ENCODE data around the gene TLCD2.
A peak's percentile ranks its signal among the peaks of the same experiment; 100 is the strongest.
"Not testable (repeated sequence)": the region's sequence is repeated elsewhere in the genome, so short reads cannot be mapped to it uniquely, and the experiment has no call there.

TLCD2 gene

DNA sequence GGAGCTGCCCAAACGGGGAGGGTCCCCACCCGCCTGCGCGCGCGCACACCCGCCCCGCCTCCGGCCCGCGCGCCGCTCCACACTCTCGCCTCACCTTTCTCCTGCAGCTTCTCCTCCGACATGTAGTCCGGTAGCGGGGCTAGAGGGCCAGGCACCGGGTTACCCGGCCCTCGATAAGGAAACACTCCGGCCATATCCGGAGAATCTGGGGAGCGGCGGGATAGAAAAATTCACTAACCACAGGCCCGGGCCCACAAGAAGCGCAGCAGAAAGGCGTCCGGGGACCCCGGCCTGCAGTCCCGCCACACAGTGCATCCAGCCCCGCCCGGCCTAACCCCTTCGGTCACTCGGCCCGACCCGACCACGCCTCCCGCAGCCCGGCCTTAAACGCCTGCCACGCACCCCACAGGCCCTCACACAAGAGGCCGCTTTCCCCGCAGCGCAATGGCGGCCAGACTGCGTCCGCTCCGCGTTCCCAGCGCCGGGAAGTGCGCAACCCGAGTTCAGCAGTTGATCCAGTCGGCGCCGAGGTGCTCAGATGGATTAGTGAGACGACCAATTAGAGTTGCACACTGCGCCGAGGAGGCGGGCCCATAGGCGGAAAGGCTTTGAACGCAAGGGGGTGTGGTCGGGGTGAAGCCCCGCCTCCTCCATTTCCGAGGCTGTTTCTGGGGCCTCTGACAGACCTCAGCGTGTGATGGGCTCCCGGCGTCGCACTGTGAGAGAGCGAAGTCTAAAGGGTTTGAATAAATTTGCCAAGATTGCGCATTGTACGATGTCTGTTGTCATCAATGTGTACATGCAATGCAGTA lies 25.6 kb downstream of the TLCD2 start, which contains the start of gene PRPF8:
TSS of gene PRPF8 (minus strand) at position 490 of the 812 bp plus-strand sequence. CDS start at position 194, 296 bp downstream.
- DNase-seq, result peak; percentile 98 to 99 (median 99)

DNA sequence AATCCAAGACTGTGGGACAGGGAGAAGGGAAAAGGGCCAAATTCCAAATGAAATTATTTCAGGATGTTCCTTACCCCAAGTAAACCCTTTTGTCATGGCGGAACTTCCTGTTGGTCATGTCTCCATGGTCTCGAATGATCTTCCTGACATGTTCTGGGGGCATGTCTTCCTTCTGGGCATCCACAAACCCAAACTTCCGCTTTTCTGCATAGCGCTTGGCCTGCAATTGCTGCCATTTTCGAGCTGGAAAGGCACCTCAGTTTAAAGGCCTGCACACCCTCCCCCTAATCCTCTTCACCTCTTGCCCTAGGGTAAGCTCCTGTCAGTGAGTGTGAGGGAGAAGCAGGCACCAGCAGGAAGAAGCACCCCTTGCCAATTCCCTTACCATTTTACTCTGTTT lies 26.7 kb downstream of the TLCD2 start:
- DNase-seq, result peak; percentile 53 to 69 (median 68)

DNA sequence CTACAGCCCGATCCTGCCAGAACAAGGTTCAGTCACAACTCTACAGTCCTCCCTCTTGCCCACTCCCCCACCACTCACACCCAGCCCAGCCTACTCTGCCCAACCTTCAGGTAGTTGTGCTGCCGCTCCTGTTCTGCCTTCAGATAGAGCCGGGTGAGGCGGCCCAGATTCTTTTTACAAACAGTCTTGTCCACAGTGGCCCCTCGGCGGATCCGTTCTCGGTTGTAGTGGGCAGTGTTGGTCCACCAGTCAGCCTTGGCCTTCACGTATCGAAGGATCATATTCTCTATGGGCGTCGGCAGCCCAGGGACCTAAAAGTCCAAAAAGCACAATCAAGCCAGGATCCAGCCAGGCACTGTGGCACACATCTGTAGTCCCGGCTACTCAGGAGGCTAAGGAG lies 33.8 kb downstream of the TLCD2 start:
- no peak for DNase-seq

DNA sequence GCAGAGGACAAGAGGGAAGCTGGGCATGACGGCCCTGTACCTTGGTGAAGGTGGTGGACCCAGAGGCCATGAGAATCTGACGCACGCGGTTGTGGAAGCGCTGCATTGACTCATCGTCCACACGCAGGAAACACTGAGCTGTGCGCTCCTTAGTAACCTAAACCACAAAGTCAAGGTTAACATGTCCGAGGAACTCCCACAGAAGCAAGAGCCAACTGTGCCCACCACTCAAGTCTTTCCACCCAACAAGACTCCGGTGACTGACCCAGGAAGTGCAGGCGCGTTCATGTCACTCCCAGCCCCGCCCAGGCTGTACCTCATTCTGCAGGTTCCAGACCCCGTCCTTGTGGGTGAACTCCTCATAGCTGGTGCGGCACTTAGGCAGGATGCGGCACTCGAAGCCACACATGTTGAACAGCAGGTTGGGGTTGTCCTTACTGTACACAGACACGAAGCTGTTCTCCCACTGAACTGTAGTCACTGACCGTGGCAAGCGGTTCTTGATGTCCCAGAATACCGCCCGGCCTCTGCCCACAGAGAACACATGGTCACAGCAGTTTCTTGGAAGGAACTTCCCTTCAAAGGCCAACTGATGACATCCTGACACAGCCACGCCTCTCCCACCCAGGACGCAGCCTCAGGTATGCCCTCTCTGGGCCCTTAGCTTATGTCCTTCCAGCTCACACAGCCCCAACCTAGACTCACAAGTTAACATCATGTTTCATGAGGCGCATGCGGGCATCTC lies 37.0 kb downstream of the TLCD2 start:
- DNase-seq, result peak in 3 of 4 experiments; percentile 26 to 41 (median 29)

DNA sequence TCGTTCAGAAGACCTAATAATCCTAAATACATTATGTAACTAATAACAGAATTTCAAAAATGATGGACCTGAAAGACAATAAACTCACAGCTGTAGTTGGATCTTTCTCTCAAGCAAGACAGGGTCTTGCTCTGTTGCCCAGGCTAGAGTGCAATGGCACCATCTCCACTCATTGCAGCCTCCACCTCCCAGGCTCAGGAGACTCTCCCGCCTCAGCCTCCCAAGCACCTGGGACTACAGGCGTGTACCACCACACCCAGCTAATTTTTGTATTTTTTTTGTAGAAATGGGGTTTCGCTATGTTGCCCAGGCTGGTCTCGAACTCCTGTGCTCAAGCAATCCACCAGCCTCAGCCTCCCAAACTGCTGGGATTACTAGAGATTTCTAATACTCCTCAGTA lies 46.2 kb downstream of the TLCD2 start:
- DNase-seq, result not testable (repeated sequence)

DNA sequence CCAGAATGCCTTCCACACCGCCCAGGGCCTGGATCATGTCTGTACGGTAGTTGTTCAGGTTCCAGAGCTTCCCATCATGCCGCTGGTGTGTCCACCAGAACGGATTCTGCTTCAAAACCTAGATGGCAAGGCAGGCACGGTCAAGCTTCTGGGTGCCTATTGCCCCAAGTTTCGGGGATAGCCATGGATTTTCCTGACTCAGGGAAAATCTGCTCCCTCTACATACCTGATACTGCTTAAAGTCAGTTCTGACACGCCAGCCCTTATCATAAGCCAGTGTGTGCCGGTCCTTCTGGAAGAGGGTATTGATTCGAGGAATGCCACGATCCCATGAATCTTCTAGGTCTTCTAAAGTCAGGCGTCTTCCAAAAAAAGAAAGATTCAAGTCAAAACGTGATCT lies 49.1 kb downstream of the TLCD2 start:
- no peak for DNase-seq

DNA sequence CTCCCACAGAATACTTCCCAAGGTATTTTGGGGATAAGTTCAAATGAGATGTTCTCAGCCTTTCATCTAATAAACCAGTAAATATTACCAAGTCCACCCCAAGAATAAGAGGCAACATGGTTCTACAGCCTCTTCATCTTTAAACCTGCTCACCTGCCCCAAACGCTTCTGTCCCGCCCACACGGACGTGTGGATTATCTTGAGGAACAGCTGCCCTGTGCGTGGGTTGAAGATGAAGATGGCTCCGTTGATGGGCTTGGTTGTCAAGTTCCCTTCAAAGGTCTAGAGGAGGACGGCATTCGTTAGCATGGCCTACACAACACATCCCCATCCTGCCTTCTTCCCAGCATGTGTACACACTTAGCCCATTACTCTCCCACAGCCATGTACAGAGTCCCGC lies 52.1 kb downstream of the TLCD2 start:
- DNase-seq, result no peak

DNA sequence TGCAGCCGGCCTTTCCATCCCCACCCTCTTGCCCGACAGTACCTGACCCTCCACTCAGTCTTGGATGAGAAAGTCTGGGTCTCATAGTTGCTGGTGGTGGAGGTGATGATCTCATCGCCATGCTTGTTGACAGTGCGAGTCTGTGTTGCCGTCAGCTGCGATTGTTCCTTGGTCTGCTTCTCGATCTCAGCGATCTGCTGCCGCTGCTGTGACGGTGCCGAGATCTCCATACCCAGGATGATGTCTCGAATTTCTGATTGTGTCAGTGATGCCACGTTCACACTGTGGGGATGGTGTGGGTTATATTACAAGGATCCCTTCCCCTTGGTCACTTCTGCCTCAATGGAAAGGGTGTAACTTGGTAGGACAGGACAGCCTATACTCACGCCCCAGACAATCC lies 56.4 kb downstream of the TLCD2 start:
- no peak for DNase-seq

DNA sequence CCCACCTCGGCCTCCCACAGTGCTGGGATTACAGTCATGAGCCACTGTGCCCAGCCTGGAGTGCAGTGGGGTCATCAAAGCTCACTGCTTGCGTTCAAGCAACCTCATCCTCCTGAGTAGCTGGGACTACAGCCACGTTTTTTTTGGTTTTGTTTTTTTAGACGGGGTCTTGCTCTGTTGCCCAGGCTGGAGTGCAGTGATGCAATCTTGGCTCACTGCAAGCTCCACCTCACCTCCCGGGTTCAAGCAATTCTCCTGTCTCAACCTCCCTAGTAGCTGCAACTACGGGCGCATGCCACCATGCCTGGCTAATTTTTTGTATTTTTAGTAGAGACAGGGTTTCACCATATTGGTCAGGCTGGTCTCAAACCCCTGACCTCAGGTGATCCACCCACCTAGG lies 57.4 kb downstream of the TLCD2 start:
- not testable (repeated sequence) for DNase-seq
